Islet of Langerhans (tissue), 1 donor: ENCODE results near the gene MFRP.

ENCODE experiments used
- FAIRE-seq: peaks from one replicate; lab custom pipeline; 2011; peaks lifted over from hg19 to GRCh38; lab: Jason Lieb, UNC

The MFRP gene

DNA sequence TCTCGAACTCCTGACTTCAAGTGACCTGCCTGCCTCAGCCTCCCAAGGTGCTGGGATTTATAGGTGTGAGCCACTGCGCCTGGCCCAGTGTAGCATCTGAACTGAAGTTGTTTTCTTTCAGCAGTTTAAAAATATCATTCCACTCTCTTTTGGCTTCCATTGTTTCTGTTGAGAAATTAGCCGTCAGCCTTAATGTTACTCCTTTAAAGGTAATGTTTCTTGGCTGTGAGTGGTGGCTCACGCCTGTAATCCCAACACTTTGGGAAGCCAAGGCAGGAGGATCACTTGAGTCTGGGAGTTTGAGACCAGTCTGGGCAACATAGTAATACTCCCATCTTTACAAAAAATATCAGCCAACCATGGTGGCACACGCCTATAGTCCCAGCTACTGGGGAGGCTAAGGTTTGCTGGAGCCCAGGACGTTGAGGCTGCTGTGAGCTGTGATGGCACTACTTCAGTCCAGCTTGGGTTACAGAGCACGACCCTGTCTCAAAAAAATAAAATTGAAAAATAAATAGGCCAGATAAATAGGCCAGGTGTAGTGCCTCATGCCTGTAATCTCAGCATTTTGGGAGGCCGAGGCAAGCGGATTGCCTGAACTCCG is 55.5 kb downstream of the MFRP start:
- no peak for FAIRE-seq
